ENCODE results near the gene IL1RAPL2. TPM values are rescaled to one million over a fixed set of nuclear protein-coding genes. Genes with fewer than 3 reads are reported as not detected.

IL1RAPL2 gene
- total and polyA plus RNA-seq, 8 donors = 0.13 to 1.1 (median 0.47) TPM; not detected in 2

DNA sequence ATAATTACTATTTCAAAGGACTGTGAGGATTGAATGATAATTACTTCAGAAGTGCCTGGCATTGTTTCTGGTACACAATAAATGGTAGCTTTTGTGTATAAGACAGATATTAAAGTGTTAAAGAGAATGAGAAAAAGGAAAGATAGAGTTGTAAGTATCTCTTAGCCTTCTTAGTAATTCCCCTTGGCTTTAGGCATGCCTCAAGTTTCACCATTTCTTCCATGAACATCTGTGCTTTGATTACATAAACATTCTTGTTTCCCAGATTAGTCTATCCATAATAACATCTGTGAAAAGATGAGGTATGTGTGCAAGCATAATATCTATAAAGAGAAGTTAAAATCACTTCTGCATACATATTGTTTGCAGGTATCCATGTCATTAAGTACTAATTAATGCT is 885.4 kb downstream of the IL1RAPL2 start:
- no peaks in the 10 kb centered on the region for H3K36me3 ChIP-seq
- H3K27me3 ChIP-seq = no peaks in the 10 kb centered on the region
- TF ChIP-seq, protein P1, sequence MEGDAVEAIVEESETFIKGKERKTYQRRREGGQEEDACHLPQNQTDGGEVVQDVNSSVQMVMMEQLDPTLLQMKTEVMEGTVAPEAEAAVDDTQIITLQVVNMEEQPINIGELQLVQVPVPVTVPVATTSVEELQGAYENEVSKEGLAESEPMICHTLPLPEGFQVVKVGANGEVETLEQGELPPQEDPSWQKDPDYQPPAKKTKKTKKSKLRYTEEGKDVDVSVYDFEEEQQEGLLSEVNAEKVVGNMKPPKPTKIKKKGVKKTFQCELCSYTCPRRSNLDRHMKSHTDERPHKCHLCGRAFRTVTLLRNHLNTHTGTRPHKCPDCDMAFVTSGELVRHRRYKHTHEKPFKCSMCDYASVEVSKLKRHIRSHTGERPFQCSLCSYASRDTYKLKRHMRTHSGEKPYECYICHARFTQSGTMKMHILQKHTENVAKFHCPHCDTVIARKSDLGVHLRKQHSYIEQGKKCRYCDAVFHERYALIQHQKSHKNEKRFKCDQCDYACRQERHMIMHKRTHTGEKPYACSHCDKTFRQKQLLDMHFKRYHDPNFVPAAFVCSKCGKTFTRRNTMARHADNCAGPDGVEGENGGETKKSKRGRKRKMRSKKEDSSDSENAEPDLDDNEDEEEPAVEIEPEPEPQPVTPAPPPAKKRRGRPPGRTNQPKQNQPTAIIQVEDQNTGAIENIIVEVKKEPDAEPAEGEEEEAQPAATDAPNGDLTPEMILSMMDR (IDR thresholded peaks at IDR 0.05) = no peak
- intact Hi-C loops (cut with DNase I) = no loop called here
- ATAC-seq = no peak
- H3K4me1 ChIP-seq = no peaks in the 10 kb centered on the region
- H3K4me3 ChIP-seq = no peak overlapping the region
- no peak overlapping the region for H3K27ac ChIP-seq
- H3K9me3 ChIP-seq = no peaks in the 10 kb centered on the region
- DNase-seq = no peak

DNA sequence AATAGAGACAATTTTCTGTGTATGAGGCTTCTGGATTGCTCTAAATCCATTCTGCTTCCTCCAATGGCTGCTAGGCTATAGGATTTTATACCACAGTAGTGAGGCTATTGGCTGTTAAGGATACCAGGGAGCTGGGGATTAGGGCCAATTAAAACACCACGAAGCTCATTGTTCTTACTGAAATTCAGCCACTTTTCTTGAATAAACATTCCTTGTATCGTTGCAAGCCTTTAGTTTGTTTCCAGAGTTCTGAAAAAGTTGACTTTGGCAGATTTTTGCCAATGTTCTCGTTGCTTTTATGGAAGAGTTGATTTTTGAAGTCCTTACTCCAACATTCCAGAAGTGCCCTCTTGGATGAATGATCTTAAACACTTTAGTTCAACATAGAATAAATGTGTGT is 892.8 kb downstream of the IL1RAPL2 start:
- intact Hi-C loops (cut with DNase I) = no loop called here
- H3K4me1 ChIP-seq = no peaks in the 10 kb centered on the region
- H3K4me3 ChIP-seq = no peak overlapping the region
- DNase-seq (no peak), ATAC-seq (no peak)
- H3K27me3 ChIP-seq = no peaks in the 10 kb centered on the region
- TF ChIP-seq, protein P1 (IDR thresholded peaks at IDR 0.05) = no peak
- no peaks in the 10 kb centered on the region for H3K9me3 ChIP-seq
- no peak overlapping the region for H3K27ac ChIP-seq
- H3K36me3 ChIP-seq = no peaks in the 10 kb centered on the region

- intact Hi-C loops (cut with DNase I) = no loop called here
- Histone ChIP-seq H3K27me3 (no peaks in the 10 kb centered on the region), H3K36me3 (no peaks in the 10 kb centered on the region), H3K27ac (no peak overlapping the region), H3K4me1 (no peaks in the 10 kb centered on the region), H3K9me3 (no peaks in the 10 kb centered on the region), H3K4me3 (no peak overlapping the region)
- ATAC-seq (no peak), DNase-seq (no peak)
- TF ChIP-seq, protein P1 (IDR thresholded peaks at IDR 0.05) = no peak
These were observed 894.4 kb downstream of the IL1RAPL2 start for GRCh38 chrX:105460376-105460775.

- Histone ChIP-seq H3K36me3 (no peaks in the 10 kb centered on the region), H3K27me3 (no peaks in the 10 kb centered on the region), H3K9me3 (no peaks in the 10 kb centered on the region), H3K4me3 (no peak overlapping the region), H3K27ac (no peak overlapping the region), H3K4me1 (no peaks in the 10 kb centered on the region)
- DNase-seq = no peak
- TF ChIP-seq, protein P1 (IDR thresholded peaks at IDR 0.05) = no peak
- intact Hi-C loops (cut with DNase I) = no loop called here
- ATAC-seq = no peak
These were observed 895.0 kb downstream of the IL1RAPL2 start for GRCh38 chrX:105461016-105461415.

DNA sequence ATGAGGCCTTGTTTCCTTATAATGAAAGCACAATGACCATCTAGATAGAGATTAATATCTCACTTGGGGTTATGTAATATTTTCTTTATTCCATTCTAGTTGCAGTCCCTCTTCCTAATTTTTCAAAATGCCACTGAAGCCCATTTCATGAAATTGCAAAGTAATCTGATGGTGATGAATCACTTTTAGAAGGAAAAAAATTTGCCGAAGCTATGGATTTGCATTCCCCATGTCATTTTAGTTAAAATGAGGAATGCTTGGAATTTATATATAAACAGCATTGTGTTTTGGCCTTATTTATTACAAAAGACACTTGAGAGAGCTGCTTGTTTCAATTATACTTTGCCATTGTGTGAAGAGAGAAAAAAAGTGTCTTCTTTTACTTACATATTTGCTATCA is 896.2 kb downstream of the IL1RAPL2 start:
- Histone ChIP-seq H3K36me3 (no peaks in the 10 kb centered on the region), H3K4me1 (no peaks in the 10 kb centered on the region), H3K27me3 (no peaks in the 10 kb centered on the region), H3K27ac (no peak overlapping the region), H3K4me3 (no peak overlapping the region), H3K9me3 (no peaks in the 10 kb centered on the region)
- intact Hi-C loops (cut with DNase I) = no loop called here
- TF ChIP-seq, protein P1 (IDR thresholded peaks at IDR 0.05) = no peak
- ATAC-seq (no peak), DNase-seq (no peak)
